ENCODE data around the gene TBL2.

GRCh38 chr7:73541722-73542121, 36.7 kb downstream of the TBL2 start:
- TF ChIP-seq POLR2A (IDR thresholded peaks at IDR 0.05), result no peak
- TF ChIP-seq POLR2AphosphoS5 (IDR thresholded peaks at IDR 0.05), result peak in 1 of 3 donors; percentile 18

Data from spleen (tissue), 3 donors.